ENCODE measurements around the gene RADIL. TPM values are rescaled to one million over a fixed set of nuclear protein-coding genes. Genes with fewer than 3 reads are reported as not detected.

Gene RADIL
- total RNA-seq, 3 donors from 2014 or later (not counting 1 experiment from before 2014, with no cell fraction given), result not detected

DNA sequence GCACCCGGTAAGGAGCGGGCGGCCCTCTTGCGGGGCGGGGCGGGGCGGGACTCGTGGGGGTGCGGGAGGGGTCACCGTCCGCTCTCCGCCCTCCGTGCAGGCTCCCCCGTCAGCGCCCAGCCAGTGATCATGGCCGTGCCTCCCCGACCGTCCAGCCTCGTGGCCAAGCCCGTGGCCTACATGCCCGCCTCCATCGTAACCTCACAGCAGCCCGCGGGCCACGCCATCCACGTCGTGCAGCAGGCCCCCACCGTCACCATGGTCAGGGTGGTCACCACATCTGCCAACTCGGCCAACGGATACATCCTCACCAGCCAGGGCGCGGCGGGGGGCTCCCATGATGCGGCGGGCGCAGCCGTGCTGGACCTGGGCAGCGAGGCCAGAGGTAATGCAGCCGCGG lies 124.3 kb downstream of the RADIL start:
- 97% methylated on average over 40 of the region's 40 CpGs for WGBS (ENCODE audit: insufficient coverage)
- DNase-seq (no peak), ATAC-seq (no peak)
- intact Hi-C loops (cut with micrococcal nuclease), result no loop called here
- Histone ChIP-seq H3K4me1 (ENCODE audit: control insufficient read depth, insufficient read depth, low read length) (peaks cover 3% of the 10 kb centered on the region), H3K9me3 (ENCODE audit: control insufficient read depth, insufficient read depth, low read length) (no peaks in the 10 kb centered on the region), H3K27ac (ENCODE audit: low read length) (no peak overlapping the region), H3K27me3 (ENCODE audit: control insufficient read depth, insufficient read depth, low read length) (no peaks in the 10 kb centered on the region), H3K4me3 (ENCODE audit: low read length) (no peak overlapping the region), H3K36me3 (ENCODE audit: control insufficient read depth, insufficient read depth, low read length) (peaks cover 72% of the 10 kb centered on the region)
- no peaks in the 10 kb centered on the region for H3K36me3 Mint-ChIP-seq
- no peak overlapping the region for H3K27ac Mint-ChIP-seq
- no peaks in the 10 kb centered on the region for H3K27me3 Mint-ChIP-seq (ENCODE audit: low read depth in 2 of 2)
- no peaks in the 10 kb centered on the region for H3K4me1 Mint-ChIP-seq
- no peaks in the 10 kb centered on the region for H3K9me3 Mint-ChIP-seq
- no peak for TF ChIP-seq CTCF (IDR thresholded peaks at IDR 0.05)
- no peak overlapping the region for H3K4me3 Mint-ChIP-seq

DNA sequence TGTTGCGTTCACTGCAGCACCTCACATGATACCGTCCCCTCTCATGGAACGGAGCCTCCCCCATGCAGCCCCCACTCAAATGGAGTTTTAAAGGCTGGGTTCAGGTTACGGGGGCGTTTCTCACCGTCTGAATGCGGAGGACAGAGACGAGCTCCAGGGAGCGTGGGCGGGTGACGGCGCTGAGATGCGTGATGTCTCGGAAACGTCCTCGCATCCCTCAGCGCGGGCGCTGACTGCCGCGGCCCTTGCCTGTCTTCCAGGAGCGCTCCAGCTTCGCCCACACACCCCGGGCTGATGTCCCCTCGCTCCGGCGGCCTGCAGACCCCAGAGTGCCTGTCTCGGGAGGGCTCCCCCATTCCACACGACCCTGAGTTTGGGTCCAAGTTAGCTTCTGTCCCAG lies 124.7 kb downstream of the RADIL start:
- intact Hi-C loops (cut with micrococcal nuclease), result no loop called here
- Histone ChIP-seq H3K9me3 (ENCODE audit: control insufficient read depth, insufficient read depth, low read length) (no peaks in the 10 kb centered on the region), H3K36me3 (ENCODE audit: control insufficient read depth, insufficient read depth, low read length) (peaks cover 71% of the 10 kb centered on the region), H3K27me3 (ENCODE audit: control insufficient read depth, insufficient read depth, low read length) (no peaks in the 10 kb centered on the region), H3K4me3 (ENCODE audit: low read length) (no peak overlapping the region), H3K27ac (ENCODE audit: low read length) (no peak overlapping the region), H3K4me1 (ENCODE audit: control insufficient read depth, insufficient read depth, low read length) (peaks cover 7% of the 10 kb centered on the region)
- ATAC-seq (no peak), DNase-seq (no peak)
- 98% methylated on average over 29 of the region's 29 CpGs for WGBS (ENCODE audit: insufficient coverage)
- H3K9me3 Mint-ChIP-seq, result no peaks in the 10 kb centered on the region
- no peaks in the 10 kb centered on the region for H3K27me3 Mint-ChIP-seq (ENCODE audit: low read depth in 2 of 2)
- no peak overlapping the region for H3K4me3 Mint-ChIP-seq
- H3K27ac Mint-ChIP-seq, result no peak overlapping the region
- H3K36me3 Mint-ChIP-seq, result no peaks in the 10 kb centered on the region
- peaks cover 0 to 2% of the 10 kb centered on the region in 2 donors for H3K4me1 Mint-ChIP-seq
- TF ChIP-seq CTCF (IDR thresholded peaks at IDR 0.05), result no peak

GRCh38 chr7:4758111-4758510 lies 125.4 kb downstream of the RADIL start:
- Mint-ChIP-seq H3K4me1 (peaks cover 0 to 5% of the 10 kb centered on the region in 2 donors), H3K36me3 (no peaks in the 10 kb centered on the region), H3K27ac (no peak overlapping the region), H3K4me3 (no peak overlapping the region), H3K9me3 (no peaks in the 10 kb centered on the region), H3K27me3 (ENCODE audit: low read depth in 2 of 2) (no peaks in the 10 kb centered on the region)
- Histone ChIP-seq H3K9me3 (ENCODE audit: control insufficient read depth, insufficient read depth, low read length) (no peaks in the 10 kb centered on the region), H3K27ac (ENCODE audit: low read length) (no peak overlapping the region), H3K27me3 (ENCODE audit: control insufficient read depth, insufficient read depth, low read length) (no peaks in the 10 kb centered on the region), H3K36me3 (ENCODE audit: control insufficient read depth, insufficient read depth, low read length) (peaks cover 64% of the 10 kb centered on the region), H3K4me1 (ENCODE audit: control insufficient read depth, insufficient read depth, low read length) (peaks cover 14% of the 10 kb centered on the region), H3K4me3 (ENCODE audit: low read length) (no peak overlapping the region)
- intact Hi-C loops (cut with micrococcal nuclease), result no loop called here
- DNase-seq (no peak), ATAC-seq (no peak)
- 97% methylated on average over 19 of the region's 19 CpGs for WGBS (ENCODE audit: insufficient coverage)
- TF ChIP-seq CTCF (IDR thresholded peaks at IDR 0.05), result no peak

GRCh38 chr7:4755045-4755444 lies 128.5 kb downstream of the RADIL start:
- Mint-ChIP-seq H3K27me3 (ENCODE audit: low read depth in 2 of 2) (no peaks in the 10 kb centered on the region), H3K27ac (no peak overlapping the region)
- intact Hi-C loops (cut with micrococcal nuclease), result no loop called here

More at GRCh38 chr7:4755045-4755444, 128.5 kb downstream of the RADIL start:
- no peaks in the 10 kb centered on the region for H3K9me3 Mint-ChIP-seq
- H3K36me3 Mint-ChIP-seq, result no peaks in the 10 kb centered on the region
- WGBS (ENCODE audit: insufficient coverage), result 96% methylated on average over 24 of the region's 24 CpGs
- H3K4me1 Mint-ChIP-seq, result peaks cover 0 to 5% of the 10 kb centered on the region in 2 donors
- DNase-seq, result no peak
- H3K36me3 ChIP-seq (ENCODE audit: control insufficient read depth, insufficient read depth, low read length), result peaks cover 41% of the 10 kb centered on the region
- no peak overlapping the region for H3K27ac ChIP-seq (ENCODE audit: low read length)
- no peaks in the 10 kb centered on the region for H3K9me3 ChIP-seq (ENCODE audit: control insufficient read depth, insufficient read depth, low read length)
- no peak for ATAC-seq
- H3K4me3 ChIP-seq (ENCODE audit: low read length), result no peak overlapping the region
- no peaks in the 10 kb centered on the region for H3K27me3 ChIP-seq (ENCODE audit: control insufficient read depth, insufficient read depth, low read length)
- H3K4me3 Mint-ChIP-seq, result no peak overlapping the region
- TF ChIP-seq CTCF (IDR thresholded peaks at IDR 0.05), result no peak
- peaks cover 14% of the 10 kb centered on the region for H3K4me1 ChIP-seq (ENCODE audit: control insufficient read depth, insufficient read depth, low read length)
